OCI-LY1 (cell line): ENCODE results near the gene ZNF701.

Source experiments
- CTCF ChIP-seq: fragments of 200-600 bp; sonication (generic), shearing (Covaris generic); IDR thresholded peaks from 2 replicates; pipeline ENCODE4 v1.5.1; 2017; ENCODE audit warnings: mild to moderate bottlenecking, antibody characterized with exemption, low read length, moderate library complexity, mixed read lengths
- EZH2 ChIP-seq: fragments of 200-600 bp; sonication (generic), shearing (Covaris generic); IDR thresholded peaks from 2 replicates; pipeline ENCODE4 v1.8.0; 2017; ENCODE audit warnings: borderline replicate concordance, mixed run types, mild to moderate bottlenecking, antibody characterized with exemption, low read length, moderate library complexity, mixed read lengths

GRCh38 chr19:52566588-52566987 lies 3.5 kb upstream of the ZNF701 start:
- TF ChIP-seq CTCF (no peak), EZH2 (no peak)
